Measurements from ENCODE around the gene CDK16. TPM values are rescaled to one million over a fixed set of nuclear protein-coding genes. Genes with fewer than 3 reads are reported as not detected.

The CDK16 gene
- total and polyA plus RNA-seq, 2 of the 13 experiments (the other 11 are each of a cell fraction or from before 2014, with no cell fraction given): 64.5 to 225 TPM

GRCh38 chrX:47235691-47236103 is 17.2 kb downstream of the CDK16 start (continued):
- TF ChIP-seq, protein P1, sequence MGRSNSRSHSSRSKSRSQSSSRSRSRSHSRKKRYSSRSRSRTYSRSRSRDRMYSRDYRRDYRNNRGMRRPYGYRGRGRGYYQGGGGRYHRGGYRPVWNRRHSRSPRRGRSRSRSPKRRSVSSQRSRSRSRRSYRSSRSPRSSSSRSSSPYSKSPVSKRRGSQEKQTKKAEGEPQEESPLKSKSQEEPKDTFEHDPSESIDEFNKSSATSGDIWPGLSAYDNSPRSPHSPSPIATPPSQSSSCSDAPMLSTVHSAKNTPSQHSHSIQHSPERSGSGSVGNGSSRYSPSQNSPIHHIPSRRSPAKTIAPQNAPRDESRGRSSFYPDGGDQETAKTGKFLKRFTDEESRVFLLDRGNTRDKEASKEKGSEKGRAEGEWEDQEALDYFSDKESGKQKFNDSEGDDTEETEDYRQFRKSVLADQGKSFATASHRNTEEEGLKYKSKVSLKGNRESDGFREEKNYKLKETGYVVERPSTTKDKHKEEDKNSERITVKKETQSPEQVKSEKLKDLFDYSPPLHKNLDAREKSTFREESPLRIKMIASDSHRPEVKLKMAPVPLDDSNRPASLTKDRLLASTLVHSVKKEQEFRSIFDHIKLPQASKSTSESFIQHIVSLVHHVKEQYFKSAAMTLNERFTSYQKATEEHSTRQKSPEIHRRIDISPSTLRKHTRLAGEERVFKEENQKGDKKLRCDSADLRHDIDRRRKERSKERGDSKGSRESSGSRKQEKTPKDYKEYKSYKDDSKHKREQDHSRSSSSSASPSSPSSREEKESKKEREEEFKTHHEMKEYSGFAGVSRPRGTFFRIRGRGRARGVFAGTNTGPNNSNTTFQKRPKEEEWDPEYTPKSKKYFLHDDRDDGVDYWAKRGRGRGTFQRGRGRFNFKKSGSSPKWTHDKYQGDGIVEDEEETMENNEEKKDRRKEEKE (IDR thresholded peaks at IDR 0.05): no peak
- TF ChIP-seq, protein P2, sequence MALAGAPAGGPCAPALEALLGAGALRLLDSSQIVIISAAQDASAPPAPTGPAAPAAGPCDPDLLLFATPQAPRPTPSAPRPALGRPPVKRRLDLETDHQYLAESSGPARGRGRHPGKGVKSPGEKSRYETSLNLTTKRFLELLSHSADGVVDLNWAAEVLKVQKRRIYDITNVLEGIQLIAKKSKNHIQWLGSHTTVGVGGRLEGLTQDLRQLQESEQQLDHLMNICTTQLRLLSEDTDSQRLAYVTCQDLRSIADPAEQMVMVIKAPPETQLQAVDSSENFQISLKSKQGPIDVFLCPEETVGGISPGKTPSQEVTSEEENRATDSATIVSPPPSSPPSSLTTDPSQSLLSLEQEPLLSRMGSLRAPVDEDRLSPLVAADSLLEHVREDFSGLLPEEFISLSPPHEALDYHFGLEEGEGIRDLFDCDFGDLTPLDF (CRISPR knock-in tag; IDR thresholded peaks at IDR 0.05): no peak
- TF ChIP-seq ZBTB21 (CRISPR knock-in tag; IDR thresholded peaks at IDR 0.05) (peak; percentile 75), ZFX (CRISPR knock-in tag; IDR thresholded peaks at IDR 0.05; ENCODE audit: low read depth) (no peak), ZSCAN5A (CRISPR knock-in tag; IDR thresholded peaks at IDR 0.05; ENCODE audit: borderline replicate concordance) (no peak), NAIF1 (CRISPR knock-in tag; IDR thresholded peaks at IDR 0.05; ENCODE audit: borderline replicate concordance) (no peak), ZNF235 (CRISPR knock-in tag; IDR thresholded peaks at IDR 0.05; ENCODE audit: borderline replicate concordance) (no peak), RAD21 (CRISPR knock-in tag; IDR thresholded peaks at IDR 0.05) (no peak), ZNF572 (CRISPR knock-in tag; IDR thresholded peaks at IDR 0.05) (no peak), SRSF4 (IDR thresholded peaks at IDR 0.05; ENCODE audit: low read depth, low read length, poor library complexity, severe bottlenecking) (no peak), ZBTB7B (CRISPR knock-in tag; IDR thresholded peaks at IDR 0.05) (no peak), MIXL1 (CRISPR knock-in tag; IDR thresholded peaks at IDR 0.05) (no peak), JDP2 (CRISPR knock-in tag; IDR thresholded peaks at IDR 0.05; ENCODE audit: borderline replicate concordance) (no peak), HOXA7 (CRISPR knock-in tag; IDR thresholded peaks at IDR 0.05) (no peak), PHB2 (IDR thresholded peaks at IDR 0.05; ENCODE audit: partially characterized antibody) (no peak), ZNF414 (CRISPR knock-in tag; IDR thresholded peaks at IDR 0.05) (no peak), ETV5 (CRISPR knock-in tag; IDR thresholded peaks at IDR 0.05; ENCODE audit: borderline replicate concordance) (peak; percentile 13; the same call in 1 of the 2 replicates), PRDM4 (CRISPR knock-in tag; IDR thresholded peaks at IDR 0.05; ENCODE audit: borderline replicate concordance) (no peak), BCL6 (CRISPR knock-in tag; IDR thresholded peaks at IDR 0.05) (no peak)
- TF ChIP-seq, protein P3, sequence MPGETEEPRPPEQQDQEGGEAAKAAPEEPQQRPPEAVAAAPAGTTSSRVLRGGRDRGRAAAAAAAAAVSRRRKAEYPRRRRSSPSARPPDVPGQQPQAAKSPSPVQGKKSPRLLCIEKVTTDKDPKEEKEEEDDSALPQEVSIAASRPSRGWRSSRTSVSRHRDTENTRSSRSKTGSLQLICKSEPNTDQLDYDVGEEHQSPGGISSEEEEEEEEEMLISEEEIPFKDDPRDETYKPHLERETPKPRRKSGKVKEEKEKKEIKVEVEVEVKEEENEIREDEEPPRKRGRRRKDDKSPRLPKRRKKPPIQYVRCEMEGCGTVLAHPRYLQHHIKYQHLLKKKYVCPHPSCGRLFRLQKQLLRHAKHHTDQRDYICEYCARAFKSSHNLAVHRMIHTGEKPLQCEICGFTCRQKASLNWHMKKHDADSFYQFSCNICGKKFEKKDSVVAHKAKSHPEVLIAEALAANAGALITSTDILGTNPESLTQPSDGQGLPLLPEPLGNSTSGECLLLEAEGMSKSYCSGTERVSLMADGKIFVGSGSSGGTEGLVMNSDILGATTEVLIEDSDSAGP (CRISPR knock-in tag; IDR thresholded peaks at IDR 0.05; ENCODE audit: borderline replicate concordance): no peak

All from HepG2 (cell line).